NCI-H1092 (cell line): ENCODE data around the gene KCTD1.

Experiments
- DNase-seq: peaks from one replicate; lab custom pipeline; 2025; lab: John Stamatoyannopoulos, UW

KCTD1 gene

DNA sequence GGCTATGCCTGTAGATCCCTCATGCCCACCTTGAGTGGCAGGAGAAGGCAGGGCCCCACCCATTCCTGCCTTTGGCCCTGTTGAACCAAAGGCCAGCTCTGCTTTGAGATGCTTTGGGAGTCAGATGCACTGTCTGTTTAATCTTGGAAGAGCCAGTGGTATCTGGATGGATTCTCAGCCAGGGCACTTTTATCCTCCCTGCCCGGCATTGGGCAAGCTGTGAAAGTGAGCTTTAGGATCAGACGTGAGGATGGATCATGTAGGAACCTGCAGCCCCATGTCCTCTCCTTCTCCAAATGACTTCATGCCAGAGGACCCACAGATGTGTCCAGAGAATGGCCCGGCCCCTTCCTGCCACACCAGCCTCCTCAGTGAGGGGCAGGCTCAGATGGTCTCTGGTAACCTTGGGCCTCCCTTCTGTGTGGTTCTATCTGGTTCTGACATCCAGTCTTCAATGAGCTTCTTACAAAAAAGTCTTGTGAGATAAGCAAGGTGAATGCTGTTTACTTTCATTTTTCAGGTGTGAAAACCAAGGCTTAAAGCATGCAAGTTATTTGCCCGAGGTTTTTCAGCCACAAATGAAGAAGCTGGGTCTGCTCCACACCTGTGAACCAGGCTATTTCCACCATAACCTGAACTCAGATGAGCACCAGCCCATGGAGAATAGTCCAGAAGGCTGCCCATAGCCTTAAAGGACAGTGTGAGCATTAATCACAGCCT lies 123.8 kb downstream of the KCTD1 start:
- DNase-seq: no peak

DNA sequence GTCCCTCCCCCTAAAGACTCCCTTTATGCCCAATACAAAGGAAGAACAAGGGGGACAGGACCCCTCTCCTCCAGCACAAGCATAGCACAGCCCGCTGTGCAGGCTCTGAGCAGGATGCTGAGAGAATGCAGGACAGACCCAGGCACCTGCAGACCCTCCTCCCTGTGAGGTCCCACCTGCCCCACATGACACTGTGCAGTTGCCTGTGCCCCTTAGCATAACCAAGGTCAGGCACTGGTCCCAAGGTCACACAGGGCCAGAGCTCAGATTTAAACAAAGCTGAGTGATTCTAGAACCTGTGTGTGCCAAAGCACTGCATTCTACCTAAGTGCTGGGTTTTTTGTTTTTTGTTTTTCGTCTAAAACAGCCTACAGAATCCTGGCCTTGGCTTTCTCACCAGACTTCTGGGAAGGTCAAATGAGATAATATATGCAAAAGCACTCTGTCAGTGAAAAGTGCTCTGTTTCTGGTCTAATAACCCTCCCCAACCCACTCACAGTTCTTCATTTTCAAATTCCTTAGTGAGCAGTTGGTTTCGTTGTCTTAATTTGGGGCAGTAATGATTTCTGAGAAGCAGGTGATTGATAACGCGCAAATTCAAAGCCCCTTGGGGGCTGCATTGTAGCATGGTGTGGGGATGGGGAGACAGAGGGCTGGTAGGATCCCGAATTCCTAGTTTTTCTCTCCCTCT lies 125.7 kb downstream of the KCTD1 start:
- DNase-seq: no peak

- no peak for DNase-seq
Observed at GRCh38 chr18:26421931-26422330, 126.4 kb downstream of the KCTD1 start.

DNA sequence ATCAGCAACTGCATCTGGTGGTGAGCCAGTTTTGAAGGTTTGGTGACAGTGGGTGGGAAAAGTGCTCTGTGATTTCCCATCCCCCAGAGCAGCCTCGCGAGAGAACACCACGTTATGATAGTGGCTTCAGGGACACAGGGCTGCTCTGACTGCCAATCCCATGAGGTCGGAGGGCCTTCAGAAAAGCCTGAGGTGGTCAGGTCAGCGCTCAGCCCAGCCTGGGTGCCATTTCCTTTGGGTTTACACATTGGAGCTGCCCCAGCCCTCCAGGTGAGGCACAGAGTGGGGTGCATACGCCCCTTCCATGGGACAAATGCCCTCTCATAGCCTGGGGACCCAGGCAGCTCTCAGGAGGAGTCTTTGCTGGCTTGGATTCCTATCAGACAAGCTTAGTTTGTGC lies 126.8 kb downstream of the KCTD1 start:
- DNase-seq: no peak

GRCh38 chr18:26419746-26420145 lies 128.6 kb downstream of the KCTD1 start:
- DNase-seq: no peak

GRCh38 chr18:26418225-26418624 lies 130.1 kb downstream of the KCTD1 start:
- no peak for DNase-seq

- no peak for DNase-seq
Observed at GRCh38 chr18:26417190-26417589, 131.2 kb downstream of the KCTD1 start.

GRCh38 chr18:26416652-26417150 lies 131.7 kb downstream of the KCTD1 start:
- no peak for DNase-seq

- DNase-seq: no peak
Observed at GRCh38 chr18:26415631-26416030, 132.7 kb downstream of the KCTD1 start.

GRCh38 chr18:26414901-26415440 lies 133.4 kb downstream of the KCTD1 start:
- DNase-seq: no peak

GRCh38 chr18:26409091-26409490 lies 139.3 kb downstream of the KCTD1 start:
- DNase-seq: no peak

- DNase-seq: no peak
Observed at GRCh38 chr18:26407736-26408601, 140.4 kb downstream of the KCTD1 start.

GRCh38 chr18:26406854-26407517 lies 141.4 kb downstream of the KCTD1 start:
- DNase-seq: no peak

DNA sequence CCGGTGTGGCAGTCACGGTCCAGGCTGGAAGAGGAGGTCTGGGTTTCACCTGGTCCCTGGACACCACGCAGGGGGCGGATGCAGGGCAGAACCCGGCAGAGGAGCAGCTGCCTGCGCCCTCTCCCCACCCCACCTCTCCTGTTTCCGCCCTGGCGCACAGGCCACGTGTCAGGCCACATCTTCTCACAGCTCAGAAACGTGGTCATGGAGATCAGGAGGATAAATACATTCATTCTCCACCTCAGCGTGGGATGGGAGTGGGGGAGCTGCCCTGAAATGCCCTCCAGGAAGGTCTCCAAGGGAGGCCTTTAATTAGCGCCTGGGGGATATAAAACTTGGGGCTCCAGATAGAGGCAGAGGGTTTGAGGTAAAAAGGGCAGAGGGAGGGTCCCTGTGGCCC lies 142.0 kb downstream of the KCTD1 start:
- no peak for DNase-seq

- DNase-seq: peak; percentile 37
Observed at GRCh38 chr18:26405190-26405801, 143.1 kb downstream of the KCTD1 start.
